ENCODE measurements around the gene ANXA3.

ANXA3 gene

DNA sequence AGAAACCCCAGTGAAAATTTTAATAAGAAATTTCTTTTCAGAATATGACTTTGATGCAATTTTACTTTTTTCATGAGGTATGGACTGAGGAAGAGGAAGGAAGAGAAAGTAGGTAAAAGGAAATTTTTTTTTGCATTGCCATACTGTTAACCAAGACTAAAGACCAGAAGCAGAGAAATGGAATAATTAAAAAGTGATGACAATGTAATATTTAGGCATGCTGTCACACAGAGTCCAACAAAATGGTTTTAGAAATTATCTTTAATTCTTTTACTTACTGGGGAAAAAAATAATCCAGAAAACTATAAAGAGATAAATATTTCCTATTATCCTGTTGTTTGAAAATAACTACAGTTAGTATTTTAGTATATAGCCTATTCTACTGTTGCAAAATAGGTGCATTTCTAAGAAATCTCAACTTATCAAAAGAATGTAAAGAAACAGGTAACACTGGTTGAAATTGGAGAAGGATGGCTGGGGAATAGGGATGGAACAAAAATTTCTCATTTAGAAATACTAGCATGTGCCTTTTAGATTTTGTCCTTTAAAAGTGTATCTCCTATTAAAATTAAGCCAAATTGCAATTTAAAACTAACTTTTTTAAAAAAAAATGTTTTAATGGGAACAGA is 92.6 kb downstream of the ANXA3 start:
- DNase-seq (ENCODE audit: low read depth in 2 of 3, low spot score in 2 of 3) = no peak

DNA sequence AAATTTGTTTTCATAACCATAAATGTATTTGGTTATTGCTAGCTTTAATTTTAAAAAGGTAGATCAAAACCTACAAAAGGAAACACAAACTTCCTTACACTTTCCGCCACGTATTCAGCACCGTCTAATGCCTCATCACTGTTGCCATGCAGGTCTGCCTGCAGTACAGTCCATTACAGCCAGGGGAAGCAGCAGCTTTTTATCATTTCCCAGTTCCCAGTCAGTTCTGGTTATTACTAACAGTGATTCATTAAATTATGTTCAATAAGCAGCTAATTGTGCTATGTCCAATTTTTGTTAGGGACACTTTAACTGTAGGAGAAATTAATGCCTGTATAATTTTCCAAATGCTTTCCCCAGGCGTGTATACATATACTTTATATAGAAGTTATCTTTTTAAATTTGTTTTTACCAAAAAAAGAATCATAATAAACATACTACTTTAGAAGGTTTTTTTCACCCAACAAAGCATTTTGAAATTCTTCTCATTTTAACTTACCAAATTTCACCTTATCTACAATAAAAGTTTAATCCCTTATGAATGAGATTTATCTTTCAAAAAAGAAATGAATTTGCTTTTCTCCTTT is 93.3 kb downstream of the ANXA3 start:
- no peak for DNase-seq (ENCODE audit: low read depth in 2 of 3, low spot score in 2 of 3)

DNA sequence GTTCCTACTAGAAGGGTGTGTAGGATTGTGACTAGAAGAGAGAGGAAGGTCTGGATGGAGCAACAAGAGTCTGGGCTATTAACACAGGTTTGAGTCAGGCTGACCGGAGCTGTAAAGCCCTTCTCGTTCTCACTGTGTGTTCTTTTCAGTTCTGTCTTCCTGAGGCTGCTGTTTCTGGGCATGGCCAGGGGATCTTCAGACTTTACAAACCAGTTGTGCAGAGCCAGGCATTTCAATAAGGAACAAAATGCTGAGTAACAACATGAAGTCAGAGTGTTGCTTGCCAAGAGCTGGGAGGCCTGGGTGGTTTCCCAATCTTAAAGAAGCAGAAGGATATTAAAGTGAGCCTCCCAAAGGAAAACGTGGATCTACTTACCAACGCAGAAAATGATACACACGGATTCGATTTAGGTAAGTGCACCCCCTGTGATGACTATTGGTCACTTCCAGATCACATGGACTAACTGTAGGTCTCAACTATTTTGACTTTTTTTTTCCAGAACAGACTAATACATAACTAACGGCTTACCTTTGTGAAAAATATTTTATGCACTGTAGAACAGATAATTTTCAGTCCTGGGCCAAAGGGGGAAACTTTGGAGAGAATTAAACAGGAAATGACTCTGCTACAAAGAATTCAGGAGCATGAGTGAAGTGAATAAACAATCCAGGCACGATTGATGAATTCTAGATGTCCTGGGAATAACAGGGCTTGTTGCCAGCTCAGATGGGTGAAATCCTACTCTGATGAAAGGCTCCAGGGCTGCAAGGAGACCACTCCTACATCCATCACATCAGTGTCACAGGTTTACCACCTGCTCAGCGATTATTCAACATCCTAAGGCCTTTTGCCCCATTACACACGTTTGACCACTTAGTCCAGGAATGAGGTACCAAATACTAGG is 94.5 kb downstream of the ANXA3 start:
- no peak for DNase-seq (ENCODE audit: low read depth in 2 of 3, low spot score in 2 of 3)

DNA sequence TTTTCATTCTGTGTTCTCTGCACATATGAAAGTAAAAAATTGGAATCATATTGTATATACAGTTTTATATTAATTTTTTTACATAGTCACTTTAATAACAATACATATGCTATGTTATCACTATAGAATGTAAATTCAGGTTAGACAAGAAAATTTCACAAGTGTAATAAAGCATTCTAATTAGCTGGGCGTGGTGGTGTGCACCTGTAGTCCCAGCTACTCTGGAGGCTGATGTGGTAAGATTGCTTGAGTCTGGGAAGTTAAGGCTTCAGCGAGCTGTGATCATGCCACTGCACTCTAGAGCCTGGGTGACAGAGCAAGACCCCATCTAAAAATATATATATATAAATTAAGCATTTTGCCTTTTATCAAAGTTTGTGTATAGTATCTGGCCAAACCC is 95.7 kb downstream of the ANXA3 start:
- no peak for DNase-seq (ENCODE audit: low read depth in 2 of 3, low spot score in 2 of 3)

DNA sequence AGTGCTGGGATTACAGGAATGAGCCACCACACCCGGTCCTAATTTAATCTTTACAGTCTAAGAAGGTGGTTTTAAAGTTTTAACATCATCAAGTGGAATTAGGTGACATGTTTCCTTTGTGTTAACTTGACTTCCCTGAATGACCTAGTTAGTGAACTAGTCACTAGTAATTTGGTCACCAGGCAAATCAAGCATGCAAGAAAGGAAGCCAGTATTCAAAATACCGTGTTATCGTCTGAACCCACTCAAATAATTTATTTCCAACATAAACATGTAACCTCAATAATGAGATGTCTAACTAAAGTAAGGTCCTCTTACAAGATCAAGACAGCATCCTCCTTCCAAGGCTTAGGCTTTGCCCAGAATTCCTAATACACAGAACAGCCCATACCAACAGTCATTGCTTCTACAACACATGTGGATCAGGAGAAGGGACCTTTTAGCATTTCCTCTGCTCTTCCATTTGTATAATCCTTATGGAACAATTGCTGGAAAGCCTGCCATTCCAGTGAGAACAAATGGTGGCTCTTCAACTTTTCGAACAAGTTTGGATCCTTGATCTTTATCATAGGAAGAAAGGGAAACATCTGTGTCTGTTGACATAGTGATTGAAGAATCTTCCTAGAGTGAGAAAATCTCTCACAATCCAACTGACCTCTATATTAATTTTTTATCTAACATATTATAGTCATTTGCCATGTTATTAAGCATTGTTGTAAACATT is 97.2 kb downstream of the ANXA3 start:
- no peak for DNase-seq (ENCODE audit: low read depth in 2 of 3, low spot score in 2 of 3)

DNA sequence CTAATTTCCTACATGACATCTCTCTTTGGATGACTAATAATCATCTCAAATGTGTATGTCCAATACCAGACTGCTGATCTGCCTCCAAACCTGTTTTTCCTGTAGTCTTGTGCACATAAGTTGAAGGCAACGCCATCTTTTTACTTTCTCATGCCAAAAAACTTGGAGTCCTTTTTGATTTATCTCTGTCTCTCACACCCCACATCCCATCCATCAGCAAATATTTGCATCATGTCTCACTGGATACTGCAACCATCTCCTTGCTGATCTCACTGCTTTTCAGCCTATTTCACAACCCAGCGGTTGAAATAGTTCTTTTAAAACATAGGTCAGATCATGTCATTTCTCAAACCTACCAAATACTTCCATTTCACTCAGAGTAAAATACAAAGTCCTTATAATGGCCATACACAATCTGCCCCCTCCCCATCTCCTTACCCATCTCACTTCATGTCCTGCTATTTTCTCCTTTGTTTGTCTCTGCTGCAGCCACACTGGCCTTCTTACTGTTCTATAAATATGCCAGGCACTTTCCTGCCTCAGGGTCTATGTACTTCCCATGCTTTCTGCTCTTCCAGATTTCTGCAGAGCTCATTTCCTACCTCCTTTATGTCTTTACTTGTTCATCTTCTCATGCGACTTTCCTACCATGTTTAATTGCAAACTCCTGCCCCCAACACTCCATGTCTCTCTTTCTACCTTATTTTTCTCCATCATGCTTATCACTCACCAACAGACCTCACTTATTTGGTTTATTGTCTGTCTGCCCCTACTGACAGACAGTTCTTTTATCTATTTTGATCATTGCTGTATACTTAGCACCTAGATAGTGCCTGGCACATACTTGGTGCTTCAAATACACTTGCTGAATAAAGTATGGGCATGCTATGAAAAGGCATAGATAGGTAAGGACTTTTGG is 98.8 kb downstream of the ANXA3 start:
- DNase-seq (ENCODE audit: low read depth in 2 of 3, low spot score in 2 of 3) = no peak

DNA sequence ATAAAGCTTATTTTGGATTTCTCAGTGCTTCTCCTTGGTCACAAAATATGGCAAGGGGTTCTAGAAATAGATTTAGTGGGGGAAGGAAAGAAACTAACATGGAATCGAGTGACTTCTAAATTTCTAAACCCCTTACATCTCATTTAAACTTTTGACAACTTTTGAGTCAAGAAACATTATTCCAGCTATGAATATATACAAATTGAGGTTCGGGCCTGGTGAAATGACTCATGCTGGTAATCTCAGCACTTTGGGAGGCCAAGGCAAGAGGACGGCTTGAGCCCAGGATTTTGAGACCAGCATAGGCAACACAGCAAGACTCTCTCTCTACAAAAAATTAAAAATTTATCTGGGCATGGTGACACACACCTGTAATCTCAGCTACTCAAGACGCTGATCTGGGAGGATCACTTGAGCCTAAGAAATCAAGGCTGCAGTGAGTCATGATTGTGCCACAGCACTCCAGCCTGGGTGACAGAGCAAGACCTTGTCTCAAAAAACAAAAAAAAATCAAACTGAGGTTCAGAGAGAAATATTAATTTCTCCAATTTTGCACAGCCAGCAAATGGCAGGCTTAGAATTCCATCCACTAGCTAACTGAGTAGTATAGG is 99.8 kb downstream of the ANXA3 start:
- no peak for DNase-seq (ENCODE audit: low read depth in 2 of 3, low spot score in 2 of 3)

DNA sequence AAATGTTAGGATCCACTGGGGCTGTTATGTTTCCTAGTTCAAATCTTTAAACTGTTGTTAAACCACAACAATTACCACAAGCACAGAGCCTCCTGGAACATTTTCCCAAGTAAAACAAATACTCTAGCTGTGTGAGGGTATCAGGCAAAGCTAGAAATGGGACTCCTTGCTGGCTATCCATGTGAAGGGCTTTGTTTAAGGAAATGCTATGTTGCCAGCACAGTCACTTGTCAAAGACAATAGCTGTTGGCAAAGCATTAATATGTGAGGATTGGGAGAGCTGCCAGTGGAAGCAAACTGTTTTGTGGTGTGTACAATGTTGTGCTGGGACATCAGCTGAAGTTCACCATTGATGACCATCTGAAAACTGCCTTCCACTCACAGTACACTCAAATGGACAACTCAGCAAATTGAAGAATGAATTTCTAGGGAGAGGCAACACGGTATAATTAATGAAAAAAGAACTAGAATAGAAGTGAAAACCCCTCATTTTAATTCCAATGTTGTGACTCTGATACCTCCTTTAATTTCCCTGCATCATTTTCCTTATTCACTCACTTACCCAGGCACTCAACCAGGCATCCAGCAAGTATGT is 100.8 kb downstream of the ANXA3 start:
- DNase-seq (ENCODE audit: low read depth in 2 of 3, low spot score in 2 of 3) = no peak

DNA sequence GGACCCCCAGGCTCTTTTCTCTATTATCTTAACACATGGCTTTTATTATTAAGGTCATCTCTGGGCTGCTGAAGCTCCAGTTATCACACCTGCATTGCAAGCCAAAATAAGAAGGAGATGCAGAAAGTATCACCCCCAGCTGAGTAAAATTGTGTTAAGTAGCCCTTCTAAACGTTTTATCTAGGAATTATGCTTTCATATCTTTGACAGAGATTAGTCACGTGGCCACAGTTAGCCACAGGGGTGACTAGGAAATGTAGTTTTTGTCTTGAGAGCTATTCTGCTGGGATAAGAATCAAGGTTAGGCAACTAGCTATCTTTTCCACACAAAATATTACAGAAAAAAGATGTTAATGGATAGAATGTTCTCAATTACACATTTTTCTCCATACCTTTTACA is 102.1 kb downstream of the ANXA3 start:
- no peak for DNase-seq (ENCODE audit: low read depth in 2 of 3, low spot score in 2 of 3)

DNA sequence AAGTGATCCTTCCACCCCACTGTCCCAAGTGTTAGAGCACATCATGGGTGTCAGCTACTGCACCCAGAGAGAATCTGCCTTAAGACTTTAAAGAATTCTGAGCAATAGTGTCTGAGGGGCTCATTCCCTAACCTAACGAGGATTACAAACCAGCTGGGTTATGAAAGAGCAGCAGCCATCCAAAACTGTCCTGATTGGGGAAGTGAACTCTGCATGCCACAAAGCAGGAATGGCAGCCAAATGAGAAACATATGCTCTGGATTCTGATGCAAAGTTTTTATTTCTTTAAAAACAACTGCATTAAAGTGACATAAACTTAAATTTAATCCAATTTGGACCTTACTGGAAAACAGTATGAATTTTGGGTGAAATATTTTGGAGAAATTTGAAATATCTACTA is 103.2 kb downstream of the ANXA3 start:
- no peak for DNase-seq (ENCODE audit: low read depth in 2 of 3, low spot score in 2 of 3)

DNA sequence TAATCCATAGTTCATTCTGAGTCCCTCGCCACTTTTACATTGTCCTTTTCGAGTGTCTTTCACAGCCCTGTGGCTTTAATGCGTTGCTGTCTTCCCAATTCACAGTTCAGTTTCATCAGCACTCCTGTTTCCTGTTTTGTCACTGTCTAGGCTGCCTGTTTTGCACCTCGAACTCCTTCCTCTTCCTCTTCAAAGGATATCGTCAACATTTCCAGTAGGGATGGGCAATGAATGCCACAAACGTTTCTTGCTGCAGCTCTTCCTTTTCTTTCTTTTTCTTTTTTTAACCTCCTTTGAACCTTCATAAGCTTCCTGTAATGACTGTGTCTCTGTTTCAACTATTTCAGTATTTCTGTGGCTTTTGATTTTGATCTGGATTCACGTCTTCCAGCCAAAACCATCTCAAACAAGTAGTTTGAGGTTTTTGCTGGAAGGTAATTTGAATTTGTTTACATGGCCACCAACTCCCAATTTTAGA is 105.4 kb downstream of the ANXA3 start:
- no peak for DNase-seq (ENCODE audit: low read depth in 2 of 3, low spot score in 2 of 3)

DNA sequence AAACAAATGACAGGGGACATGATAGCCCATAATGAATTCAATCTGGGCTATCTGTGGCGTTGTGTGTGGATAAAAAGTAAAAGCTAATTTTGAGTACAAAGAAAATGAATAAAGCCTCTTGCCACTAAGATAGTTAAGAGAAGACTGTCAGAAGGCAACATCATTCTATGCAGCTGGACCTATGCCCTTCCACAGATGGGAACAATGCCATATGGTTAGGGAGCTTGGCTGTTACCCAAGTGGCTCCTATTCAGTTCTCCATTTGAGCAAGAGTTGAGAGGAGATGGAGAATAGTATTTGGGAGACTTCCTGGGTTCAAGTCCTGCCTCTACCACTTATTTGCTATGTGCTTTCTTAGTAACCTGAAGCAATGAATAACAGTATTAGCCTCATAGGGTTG is 107.7 kb downstream of the ANXA3 start:
- no peak for DNase-seq (ENCODE audit: low read depth in 2 of 3, low spot score in 2 of 3)

DNA sequence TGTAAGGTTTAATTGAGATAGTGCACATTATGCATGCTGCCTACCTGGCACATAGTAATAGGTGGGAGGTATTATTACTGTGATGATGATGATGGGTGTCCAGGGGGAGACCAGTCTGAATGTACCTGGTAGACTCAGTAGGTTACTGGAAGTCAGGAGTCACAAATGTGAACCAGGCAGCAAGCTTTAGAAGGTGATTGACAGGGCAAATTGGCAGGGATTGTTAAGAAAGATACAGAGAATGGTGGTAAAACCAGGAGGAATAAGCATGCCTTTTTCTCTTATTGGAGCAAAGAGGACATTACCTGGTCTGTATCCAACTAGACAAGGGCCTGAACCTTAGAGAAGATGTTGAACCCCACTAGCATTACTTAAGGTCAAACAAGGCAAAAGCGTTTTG is 108.1 kb downstream of the ANXA3 start:
- no peak for DNase-seq (ENCODE audit: low read depth in 2 of 3, low spot score in 2 of 3)
